Measurements from ENCODE around the gene TNNT1. TPM values are rescaled to one million over a fixed set of nuclear protein-coding genes. Genes with fewer than 3 reads are reported as not detected.

TNNT1 gene
- total and polyA plus RNA-seq, 12 donors = 0.36 to 11.1 (median 0.90) TPM; not detected in 4

DNA sequence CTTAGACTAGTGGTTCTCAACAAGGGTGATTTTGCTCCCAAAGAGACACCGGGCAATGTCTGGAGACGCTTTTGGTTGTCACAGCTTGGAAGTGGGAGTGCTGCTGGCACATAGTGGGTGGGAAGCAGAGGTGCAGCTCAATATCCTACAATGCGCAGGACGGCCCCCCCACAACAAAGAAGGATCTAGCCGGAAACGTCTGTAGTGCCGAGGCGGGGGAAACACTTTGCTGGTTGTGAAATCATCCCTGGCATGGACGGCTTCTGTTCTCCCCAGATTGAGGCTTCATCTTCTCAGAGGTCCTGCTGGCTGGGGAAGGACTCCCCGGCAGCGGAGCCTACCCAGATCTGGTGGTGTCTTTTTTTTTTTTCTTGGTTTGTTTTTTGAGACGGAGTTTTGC, 44.5 kb upstream of the TNNT1 start:
- Histone ChIP-seq H3K4me1 (replicated peaks in 1 of 2) (no peaks in the 10 kb centered on the region), H3K36me3 (replicated peaks in 1 of 2) (peaks cover 0 to 3% of the 10 kb centered on the region in 2 donors), H3K9me3 (replicated peaks in 1 of 3) (no peaks in the 10 kb centered on the region), H3K27ac (no peak overlapping the region), H3K27me3 (no peaks in the 10 kb centered on the region), H3K4me3 (no peak overlapping the region)
- WGBS, 4 donors = 80 to 88% (median 83%) methylated on average over 12 of the region's 12 CpGs
- DNase-seq = no peak
- TF ChIP-seq, protein P1, sequence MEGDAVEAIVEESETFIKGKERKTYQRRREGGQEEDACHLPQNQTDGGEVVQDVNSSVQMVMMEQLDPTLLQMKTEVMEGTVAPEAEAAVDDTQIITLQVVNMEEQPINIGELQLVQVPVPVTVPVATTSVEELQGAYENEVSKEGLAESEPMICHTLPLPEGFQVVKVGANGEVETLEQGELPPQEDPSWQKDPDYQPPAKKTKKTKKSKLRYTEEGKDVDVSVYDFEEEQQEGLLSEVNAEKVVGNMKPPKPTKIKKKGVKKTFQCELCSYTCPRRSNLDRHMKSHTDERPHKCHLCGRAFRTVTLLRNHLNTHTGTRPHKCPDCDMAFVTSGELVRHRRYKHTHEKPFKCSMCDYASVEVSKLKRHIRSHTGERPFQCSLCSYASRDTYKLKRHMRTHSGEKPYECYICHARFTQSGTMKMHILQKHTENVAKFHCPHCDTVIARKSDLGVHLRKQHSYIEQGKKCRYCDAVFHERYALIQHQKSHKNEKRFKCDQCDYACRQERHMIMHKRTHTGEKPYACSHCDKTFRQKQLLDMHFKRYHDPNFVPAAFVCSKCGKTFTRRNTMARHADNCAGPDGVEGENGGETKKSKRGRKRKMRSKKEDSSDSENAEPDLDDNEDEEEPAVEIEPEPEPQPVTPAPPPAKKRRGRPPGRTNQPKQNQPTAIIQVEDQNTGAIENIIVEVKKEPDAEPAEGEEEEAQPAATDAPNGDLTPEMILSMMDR (IDR thresholded peaks at IDR 0.05) = no peak
- TF ChIP-seq POLR2A (IDR thresholded peaks at IDR 0.05) = no peak
- intact Hi-C loops (cut with DNase I) = no loop called here

DNA sequence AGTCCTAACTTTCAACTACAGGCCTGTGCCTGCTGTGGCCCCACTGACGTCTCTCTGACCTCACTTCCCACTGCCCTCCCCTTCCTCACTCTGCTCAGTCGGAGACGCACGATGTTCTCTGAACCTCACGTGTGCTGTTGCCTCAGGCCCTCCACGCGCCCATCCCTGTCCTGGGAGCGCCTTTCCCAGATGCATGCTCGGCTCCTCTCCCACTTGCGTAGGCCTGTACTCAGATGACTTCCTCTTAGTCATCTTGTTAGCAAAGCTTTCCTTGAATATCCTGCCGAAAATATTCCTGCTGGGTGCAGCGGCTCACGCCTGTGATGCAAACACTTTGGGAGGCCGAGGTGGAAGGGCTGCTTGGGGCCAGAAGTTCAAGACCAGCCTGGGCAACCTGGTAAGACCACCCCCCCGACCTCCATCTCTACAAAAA, 40.4 kb upstream of the TNNT1 start:
- Histone ChIP-seq H3K27ac (peak overlapping the region in 1 of 5 donors; percentile 67), H3K27me3 (no peaks in the 10 kb centered on the region), H3K9me3 (replicated peaks in 1 of 3) (no peaks in the 10 kb centered on the region), H3K36me3 (replicated peaks in 1 of 2) (no peaks in the 10 kb centered on the region), H3K4me3 (no peak overlapping the region), H3K4me1 (replicated peaks in 1 of 2) (no peaks in the 10 kb centered on the region)
- WGBS, 4 donors = 66 to 73% (median 71%) methylated on average over 15 of the region's 15 CpGs
- no peak for TF ChIP-seq POLR2A (IDR thresholded peaks at IDR 0.05)
- TF ChIP-seq, protein P1 (IDR thresholded peaks at IDR 0.05) = no peak
- intact Hi-C loops (cut with DNase I) = no loop called here
- DNase-seq = peak in 3 of 7 donors; percentile 31 to 93 (median 42)

DNA sequence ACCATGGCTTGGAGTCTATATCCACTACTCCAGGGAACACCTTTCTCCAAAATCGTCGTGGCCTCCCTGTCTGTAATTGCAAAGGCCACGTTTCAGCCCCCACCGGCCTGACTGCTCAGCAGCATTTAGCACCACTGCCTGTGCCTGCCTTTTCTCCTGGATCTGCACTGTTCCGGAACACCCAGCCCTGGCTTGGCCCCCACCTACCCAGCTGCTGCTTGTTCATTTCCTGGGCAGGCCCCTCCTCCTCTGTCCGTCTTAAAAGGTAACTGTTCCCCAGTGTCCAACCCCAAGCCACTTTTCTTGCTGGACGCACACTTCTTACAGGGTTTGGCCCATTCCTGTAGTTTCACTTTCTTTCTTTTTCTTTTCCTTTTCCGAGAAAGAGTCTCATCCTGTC, 39.6 kb upstream of the TNNT1 start:
- WGBS, 4 donors = 54 to 67% (median 61%) methylated on average over 8 of the region's 8 CpGs
- no peaks in the 10 kb centered on the region for H3K27me3 ChIP-seq
- no peak overlapping the region for H3K4me3 ChIP-seq
- no peak for DNase-seq
- peak overlapping the region in 1 of 5 donors; percentile 67 for H3K27ac ChIP-seq
- no peaks in the 10 kb centered on the region for H3K4me1 ChIP-seq (replicated peaks in 1 of 2)
- intact Hi-C loops (cut with DNase I) = no loop called here
- no peak for TF ChIP-seq POLR2A (IDR thresholded peaks at IDR 0.05)
- TF ChIP-seq, protein P1 (IDR thresholded peaks at IDR 0.05) = no peak
- H3K9me3 ChIP-seq (replicated peaks in 1 of 3) = no peaks in the 10 kb centered on the region
- H3K36me3 ChIP-seq (replicated peaks in 1 of 2) = no peaks in the 10 kb centered on the region

DNA sequence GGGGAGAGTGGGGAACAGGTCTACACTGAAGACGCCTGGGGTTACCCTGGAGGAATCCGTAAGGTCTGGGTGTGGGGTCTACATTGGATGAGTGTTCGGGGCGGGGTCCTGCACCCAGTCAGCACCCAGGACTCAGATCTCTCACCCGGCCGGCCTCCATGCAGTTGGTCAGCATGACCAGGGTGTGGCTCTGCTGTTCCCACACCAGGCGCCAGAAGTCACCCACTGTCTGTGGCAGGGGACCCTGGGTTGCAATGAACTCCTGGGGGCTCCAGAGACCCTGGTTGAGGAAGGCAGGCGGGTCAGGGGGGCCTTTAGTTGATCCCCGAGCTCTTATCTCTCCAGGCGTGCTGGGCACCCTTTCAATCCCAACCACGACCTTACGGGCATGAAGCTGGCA, 37.1 kb upstream of the TNNT1 start:
- no peak overlapping the region for H3K4me3 ChIP-seq
- intact Hi-C loops (cut with DNase I) = no loop called here
- H3K9me3 ChIP-seq (replicated peaks in 1 of 3) = no peaks in the 10 kb centered on the region
- DNase-seq = no peak
- H3K27me3 ChIP-seq = no peaks in the 10 kb centered on the region
- H3K27ac ChIP-seq = no peak overlapping the region
- 76 to 89% (median 85%) methylated on average over 2 to 12 of the region's 12 CpGs for WGBS, 4 donors
- no peaks in the 10 kb centered on the region for H3K36me3 ChIP-seq (replicated peaks in 1 of 2)
- TF ChIP-seq, protein P1 (IDR thresholded peaks at IDR 0.05) = no peak
- TF ChIP-seq POLR2A (IDR thresholded peaks at IDR 0.05) = no peak
- H3K4me1 ChIP-seq (replicated peaks in 1 of 2) = no peaks in the 10 kb centered on the region

Measured in adrenal gland (tissue), 12 donors.